Epithelial cell of alveolus of lung (primary cell): ENCODE measurements around the gene LIG3. TPM values are rescaled to one million over a fixed set of nuclear protein-coding genes. Genes with fewer than 3 reads are reported as not detected.

Experiments used
- total RNA-seq: library from RNA; depleted of rRNA; stranded (reverse); fragments of >200 nt; gene quantifications from 2 replicates; pipeline ENCODE4 v1.2.1, GENCODE V29; 2015

LIG3 gene
- total RNA-seq: 9.2 and 25.6 TPM in 2 replicates

DNA sequence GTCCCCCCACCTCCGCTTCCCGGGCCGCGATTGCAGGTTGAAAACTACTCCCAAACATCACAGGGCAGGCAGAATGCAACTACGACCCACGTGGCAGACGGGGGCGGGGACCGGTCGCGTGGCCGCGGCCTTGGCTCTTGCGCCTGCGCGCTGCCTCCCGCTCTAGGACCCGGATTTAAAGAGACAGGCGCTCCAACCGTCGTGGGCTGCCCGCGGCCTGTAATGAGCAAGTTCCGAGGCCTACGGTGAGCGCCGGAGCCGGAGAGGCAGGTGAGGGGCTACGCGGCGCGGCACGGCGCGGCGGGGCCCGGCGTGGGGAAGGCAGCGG lies at the start of gene LIG3:
TSS of gene LIG3 (plus strand) at position 160 of the 328 bp plus-strand sequence. CDS start 2,494 bp downstream, outside the sequence.

DNA sequence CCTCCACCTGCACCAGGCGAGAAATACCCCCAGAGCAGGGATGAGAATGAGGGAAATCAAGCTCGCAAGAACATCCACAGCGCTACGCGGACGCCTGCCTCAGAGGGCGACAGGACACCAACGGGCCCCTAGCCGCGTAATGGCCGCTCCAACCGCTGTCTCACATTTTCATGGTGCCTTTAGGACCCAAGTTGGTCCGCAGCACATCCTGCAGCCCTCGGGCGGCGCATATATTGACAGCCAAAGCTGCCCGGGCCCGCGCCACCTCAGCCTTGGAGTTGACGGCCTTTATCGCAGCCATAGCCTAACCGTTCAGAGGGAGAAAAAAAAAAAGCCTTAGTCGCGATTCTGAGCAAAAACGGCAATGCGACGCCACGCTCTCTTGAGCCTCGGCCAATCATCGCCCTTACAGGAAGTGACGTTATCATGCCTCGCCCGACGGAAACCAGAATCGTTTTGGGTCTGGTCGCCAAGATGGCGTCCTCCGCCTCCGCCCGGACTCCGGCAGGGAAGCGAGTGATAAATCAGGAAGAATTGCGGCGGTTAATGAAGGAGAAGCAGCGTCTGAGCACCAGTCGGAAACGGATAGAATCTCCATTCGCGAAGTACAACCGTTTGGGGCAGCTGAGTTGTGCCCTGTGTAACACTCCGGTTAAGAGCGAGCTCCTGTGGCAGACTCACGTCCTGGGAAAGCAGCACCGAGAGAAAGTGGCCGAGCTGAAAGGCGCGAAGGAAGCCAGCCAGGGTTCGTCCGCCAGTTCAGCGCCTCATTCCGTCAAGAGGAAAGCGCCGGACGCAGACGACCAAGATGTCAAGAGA lies 19.0 kb upstream of the LIG3 start, which contains the start of the genes CCT6B and ZNF830:
TSS of gene CCT6B (minus strand) at position 368 of the 819 bp plus-strand sequence. CDS start at position 301, 67 bp downstream.
TSS of gene ZNF830 (plus strand) at position 448 of the 819 bp plus-strand sequence. CDS start at position 475, 27 bp downstream.

Other genes with a start within 250 kb of the LIG3 start
- gene CCT6B, start 19.1 kb upstream of the LIG3 start, total RNA-seq: 0.39 and 0.56 TPM in 2 replicates
- 9.7 TPM in 2 replicates for gene ZNF830, start 19.0 kb upstream of the LIG3 start, total RNA-seq
- gene RFFL, start 83.2 kb downstream of the LIG3 start, total RNA-seq: 15.3 and 15.5 TPM in 2 replicates
- gene RAD51D, start 139.3 kb downstream of the LIG3 start, total RNA-seq: 9.7 and 15.7 TPM in 2 replicates
- gene FNDC8, start 141.1 kb downstream of the LIG3 start, total RNA-seq: not detected in 2 replicates
- gene NLE1, start 161.8 kb downstream of the LIG3 start, total RNA-seq: 17.6 and 39.0 TPM in 2 replicates
- gene UNC45B, start 167.3 kb downstream of the LIG3 start, total RNA-seq: 0.96 TPM in 1 of 2 replicates, not detected in the other
- gene SLC35G3, start 213.9 kb downstream of the LIG3 start, total RNA-seq: not detected in 2 replicates